HCT116 (cell line): Measurements from ENCODE around the gene THSD4. TPM values are rescaled to one million over a fixed set of nuclear protein-coding genes. Genes with fewer than 3 reads are reported as not detected.
"Not testable (repeated sequence)": the region's sequence is repeated elsewhere in the genome, so short reads cannot be mapped to it uniquely, and the experiment has no call there.

Experiments used
- ATAC-seq: fragments of 200-7000 bp; cut with Tn5 transposase; 2 replicates; pipeline ENCODE4 v1.9.1; 2020; ENCODE audit warnings: mild to moderate bottlenecking, moderate library complexity
- BruUV-seq: library from RNA; stranded (reverse); fragments of 400-500 nt; replicated peaks from 2 replicates; lab custom pipeline; 2021; lab: Mats Ljungman, UMichigan
- CTCF ChIA-PET: fragments of 300-600 bp; sonication (Branson Sonifier 250); formaldehyde crosslinking; loops from one replicate; lab custom pipeline; 2021; ENCODE audit warnings: antibody characterized with exemption; lab: Charles Lee
- POLR2A ChIA-PET: fragments of 300-600, 350-600 bp; sonication (Branson Sonifier 250); formaldehyde crosslinking; loops from one replicate; lab custom pipeline; 2021; ENCODE audit warnings: antibody characterized with exemption; lab: Charles Lee
- RAD21 ChIA-PET, 2 experiments: fragments of 300-600 bp; sonication (Branson Sonifier 250); formaldehyde crosslinking; loops; one replicate each; lab custom pipeline; 2023; ENCODE audit warnings: low total read pairs in 2 of 2; ENCODE audit not compliant: uncharacterized antibody in 2 of 2, unreplicated experiment in 2 of 2, low non-redundant PET in 1 of 2; lab: Charles Lee
- DNase-seq: peaks from one replicate; pipeline ENCODE4 v3.0.0-alpha.2; 2010; ENCODE audit warnings: low read depth, low spot score
- H2AFZ ChIP-seq: fragments of 200-600 bp; shearing (Covaris generic), sonication (generic); 2 replicates; pipeline ENCODE4 v1.6.1; 2017; ENCODE audit warnings: low read depth, mixed run types, mixed read lengths, antibody characterized with exemption, low read length; ENCODE audit not compliant: poor library complexity, severe bottlenecking
- H3K27ac ChIP-seq: 2 replicates; pipeline ENCODE4 v1.5.1; 2012; ENCODE audit warnings: low read depth, low read length
- H3K27me3 ChIP-seq: fragments of 200-600 bp; sonication (generic); 2 replicates; pipeline ENCODE4 v1.6.1; 2016; ENCODE audit warnings: mixed run types, low read length, mixed read lengths; ENCODE audit not compliant: insufficient read depth
- H3K36me3 ChIP-seq, 2 experiments: fragments of 200-500 bp in 1 of 2; fragments of 200-600 bp in 1 of 2; sonication (Bioruptor generic) in 1 of 2; sonication (generic) in 1 of 2; 2 replicates each; pipeline versions ENCODE4 v1.5.1 to v1.6.1; 2014 to 2016; ENCODE audit warnings: low read length in 2 of 2, inconsistent platforms in 1 of 2, mixed read lengths in 1 of 2, mixed run types in 1 of 2; ENCODE audit not compliant: insufficient read depth in 2 of 2, control insufficient read depth in 1 of 2
- H3K4me1 ChIP-seq, 2 experiments: fragments of 200-600 bp in 1 of 2; sonication (generic) in 1 of 2; 2 replicates each; pipeline versions ENCODE4 v1.5.1 to v1.6.1; 2012 to 2017; ENCODE audit warnings: low read length in 2 of 2, inconsistent platforms in 1 of 2, mild to moderate bottlenecking in 1 of 2, mixed read lengths in 1 of 2, mixed run types in 1 of 2, moderate library complexity in 1 of 2; ENCODE audit not compliant: insufficient read depth in 2 of 2, control insufficient read depth in 1 of 2
- H3K4me2 ChIP-seq: fragments of 200-600 bp; sonication (generic); 2 replicates; pipeline ENCODE4 v1.6.1; 2017; ENCODE audit warnings: mixed run types, low read length, mixed read lengths
- H3K4me3 ChIP-seq, 2 experiments: fragments of 200-600 bp in 1 of 2; sonication (generic) in 1 of 2; replicated peaks in 1 of 2; 2 replicates each; pipeline ENCODE4 v1.5.1; 2011 to 2016; ENCODE audit warnings: low read length in 2 of 2, control low read depth in 1 of 2, low read depth in 1 of 2, mild to moderate bottlenecking in 1 of 2, mixed read lengths in 1 of 2, mixed run types in 1 of 2
- H3K79me2 ChIP-seq: fragments of 200-600 bp; sonication (generic); 2 replicates; pipeline ENCODE4 v1.6.1; 2017; ENCODE audit warnings: mild to moderate bottlenecking, mixed run types, low read length, moderate library complexity, mixed read lengths; ENCODE audit not compliant: insufficient read depth
- H3K9ac ChIP-seq: fragments of 200-600 bp; sonication (generic); 2 replicates; pipeline ENCODE4 v1.6.1; 2016; ENCODE audit warnings: low read length, mixed read lengths
- H3K9me2 ChIP-seq: fragments of 200-600 bp; sonication (generic), shearing (Covaris generic); 2 replicates; pipeline ENCODE4 v1.6.1; 2017; ENCODE audit warnings: mixed run types, mild to moderate bottlenecking, moderate library complexity; ENCODE audit not compliant: insufficient read depth
- H3K9me3 ChIP-seq, 2 experiments: fragments of 200-500 bp in 1 of 2; fragments of 200-600 bp in 1 of 2; sonication (Bioruptor generic) in 1 of 2; sonication (generic) in 1 of 2; 2 replicates each; pipeline ENCODE4 v1.6.1; 2014 to 2017; ENCODE audit warnings: low read length in 2 of 2, mixed read lengths in 2 of 2, inconsistent platforms in 1 of 2, low read depth in 1 of 2, mild to moderate bottlenecking in 1 of 2, mixed run types in 1 of 2, moderate library complexity in 1 of 2; ENCODE audit not compliant: control insufficient read depth in 1 of 2, insufficient read depth in 1 of 2
- H4K20me1 ChIP-seq: fragments of 200-600 bp; sonication (generic), shearing (Covaris generic); 2 replicates; pipeline ENCODE4 v1.6.1; 2017; ENCODE audit warnings: mixed run types, mild to moderate bottlenecking, moderate library complexity; ENCODE audit not compliant: insufficient read depth
- CEBPB ChIP-seq: IDR thresholded peaks from 2 replicates; pipeline ENCODE4 v1.6.1; 2012; ENCODE audit warnings: low read depth
- CTCF ChIP-seq, 3 experiments: fragments of 200-600 bp in 1 of 3; sonication (generic) in 1 of 3; IDR thresholded peaks in 2 of 3; conservative IDR thresholded peaks in 1 of 3; 2 replicates each; pipeline ENCODE4 v1.5.1; 2012 to 2017; ENCODE audit warnings: low read depth in 2 of 3, low read length in 2 of 3, antibody characterized with exemption in 1 of 3, borderline replicate concordance in 1 of 3, control low read depth in 1 of 3, mild to moderate bottlenecking in 1 of 3, mixed read lengths in 1 of 3, mixed run types in 1 of 3, moderate library complexity in 1 of 3; ENCODE audit not compliant: insufficient read depth in 1 of 3
- EGR1 ChIP-seq: IDR thresholded peaks from 2 replicates; pipeline ENCODE4 v1.6.1; 2012; ENCODE audit warnings: low read depth
- ELF1 ChIP-seq: IDR thresholded peaks from 2 replicates; pipeline ENCODE4 v1.6.1; 2012; ENCODE audit warnings: low read depth, borderline replicate concordance
- EZH2 ChIP-seq: fragments of 200-600 bp; sonication (generic); IDR thresholded peaks from 2 replicates; pipeline ENCODE4 v1.6.1; 2017; ENCODE audit warnings: antibody characterized with exemption, mixed run types
- JUND ChIP-seq: IDR thresholded peaks from 2 replicates; pipeline ENCODE4 v1.6.1; 2012
- POLR2A ChIP-seq: IDR thresholded peaks from 2 replicates; pipeline ENCODE4 v1.7.0; 2011; ENCODE audit warnings: borderline replicate concordance; ENCODE audit not compliant: insufficient read depth, insufficient read length; ENCODE audit errors: extremely low read depth
- POLR2AphosphoS5 ChIP-seq: IDR thresholded peaks from 2 replicates; pipeline ENCODE4 v1.6.1; 2011; ENCODE audit warnings: mild to moderate bottlenecking, low read depth, low read length, moderate library complexity
- SP1 ChIP-seq: IDR thresholded peaks from 2 replicates; pipeline ENCODE4 v1.6.1; 2012; ENCODE audit warnings: low read depth
- TCF7L2 ChIP-seq: IDR thresholded peaks from 2 replicates; pipeline ENCODE4 v1.7.0; 2011; ENCODE audit warnings: borderline replicate concordance, inconsistent platforms; ENCODE audit not compliant: insufficient read depth, insufficient read length; ENCODE audit errors: extremely low read depth
- ZNF274 ChIP-seq: fragments of 200-500 bp; sonication (Bioruptor generic); IDR thresholded peaks from 2 replicates; pipeline ENCODE4 v1.6.1; 2014; ENCODE audit warnings: mild to moderate bottlenecking, low read depth, low read length, inconsistent platforms
- intact Hi-C: fragments of 100-400 bp; cut with micrococcal nuclease; formaldehyde crosslinking; loops from 2 replicates; pipeline ENCODE4 v1.10.0; 2022
- total RNA-seq: library from RNA; stranded (reverse); gene quantifications from one replicate; pipeline ENCODE4 v1.2.1, GENCODE V29; 2021; ENCODE audit not compliant: unreplicated experiment
- TF ChIP-seq, protein P1 (sequence below): IDR thresholded peaks from 2 replicates; pipeline ENCODE4 v1.6.1; 2011; ENCODE audit warnings: mild to moderate bottlenecking, low read length, moderate library complexity; ENCODE audit not compliant: insufficient replicate concordance; ENCODE audit errors: extremely low read depth

Gene THSD4
- total RNA-seq, 1 experiment from 2014 or later = 30.5 TPM

DNA sequence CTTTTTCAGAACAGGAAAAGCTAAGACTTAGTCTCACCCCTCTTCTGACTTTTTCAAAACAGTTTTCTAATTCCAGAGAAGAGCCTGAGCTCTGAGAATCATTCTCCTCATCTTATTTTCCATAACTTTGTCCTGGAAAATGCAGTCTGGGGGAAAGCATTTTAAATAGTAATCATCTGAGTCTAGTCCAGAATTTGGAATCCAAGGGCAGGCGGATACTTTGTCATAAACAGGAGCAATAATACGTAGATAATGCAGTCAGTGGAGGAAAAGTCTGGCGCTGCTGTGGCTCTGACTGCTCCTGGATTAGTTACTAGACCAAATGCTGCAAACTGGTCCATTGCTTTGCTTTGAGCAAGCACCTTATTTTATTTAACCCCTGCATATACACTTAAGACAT, 285.0 kb downstream of the THSD4 start:
- H3K27me3 ChIP-seq = no peaks in the 10 kb centered on the region
- POLR2A ChIA-PET = no interaction called here

GRCh38 chr15:71401728-71402127, 286.5 kb downstream of the THSD4 start:
- H3K79me2 ChIP-seq, H3K27ac ChIP-seq, H3K9me2 ChIP-seq, H3K4me3 ChIP-seq, DNase-seq, H3K9me3 ChIP-seq, intact Hi-C loops, POLR2A ChIA-PET, H3K4me2 ChIP-seq, ATAC-seq, H4K20me1 ChIP-seq, H3K9ac ChIP-seq, H2AFZ ChIP-seq, H3K4me1 ChIP-seq, RAD21 ChIA-PET, H3K27me3 ChIP-seq, CTCF ChIA-PET, BruUV-seq, H3K36me3 ChIP-seq: not testable (repeated sequence)

More for the DNA sequence above, 285.0 kb downstream of the THSD4 start:
- CTCF ChIA-PET = no interaction called here
- Histone ChIP-seq H3K79me2 (no peaks in the 10 kb centered on the region), H4K20me1 (no peaks in the 10 kb centered on the region), H3K27ac (no peak overlapping the region), H3K4me1 (no peaks in the 10 kb centered on the region), H3K4me3 (no peak overlapping the region), H3K9ac (no peak overlapping the region), H3K36me3 (no peaks in the 10 kb centered on the region), H3K4me2 (no peak overlapping the region), H3K9me2 (no peaks in the 10 kb centered on the region), H3K9me3 (no peaks in the 10 kb centered on the region), H2AFZ (no peak overlapping the region)
- intact Hi-C loops = no loop called here
- TF ChIP-seq, protein P1, sequence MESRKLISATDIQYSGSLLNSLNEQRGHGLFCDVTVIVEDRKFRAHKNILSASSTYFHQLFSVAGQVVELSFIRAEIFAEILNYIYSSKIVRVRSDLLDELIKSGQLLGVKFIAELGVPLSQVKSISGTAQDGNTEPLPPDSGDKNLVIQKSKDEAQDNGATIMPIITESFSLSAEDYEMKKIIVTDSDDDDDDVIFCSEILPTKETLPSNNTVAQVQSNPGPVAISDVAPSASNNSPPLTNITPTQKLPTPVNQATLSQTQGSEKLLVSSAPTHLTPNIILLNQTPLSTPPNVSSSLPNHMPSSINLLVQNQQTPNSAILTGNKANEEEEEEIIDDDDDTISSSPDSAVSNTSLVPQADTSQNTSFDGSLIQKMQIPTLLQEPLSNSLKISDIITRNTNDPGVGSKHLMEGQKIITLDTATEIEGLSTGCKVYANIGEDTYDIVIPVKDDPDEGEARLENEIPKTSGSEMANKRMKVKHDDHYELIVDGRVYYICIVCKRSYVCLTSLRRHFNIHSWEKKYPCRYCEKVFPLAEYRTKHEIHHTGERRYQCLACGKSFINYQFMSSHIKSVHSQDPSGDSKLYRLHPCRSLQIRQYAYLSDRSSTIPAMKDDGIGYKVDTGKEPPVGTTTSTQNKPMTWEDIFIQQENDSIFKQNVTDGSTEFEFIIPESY = no peak
- TF ChIP-seq TCF7L2 (no peak), CEBPB (no peak), ELF1 (no peak), JUND (no peak), EGR1 (no peak), SP1 (no peak), POLR2AphosphoS5 (no peak), ZNF274 (no peak), POLR2A (no peak), CTCF (IDR thresholded peaks at IDR 0.05 in 2 of 3, conservative IDR thresholded peaks at IDR 0.05 in 1 of 3; ENCODE audit: borderline replicate concordance in 1 of 3, insufficient read depth in 1 of 3, low read depth in 2 of 3, low read length in 2 of 3) (no peak), EZH2 (no peak)
- RAD21 ChIA-PET = no interaction called here
- ATAC-seq = no peak
- DNase-seq = no peak
- no TSS peak for BruUV-seq
